HG03060 (cell line): ENCODE measurements around the gene ALK.

Source experiments
- ATAC-seq: cut with Tn5 transposase; IDR thresholded peaks from one replicate; pipeline ENCODE4 v1.9.1; 2021; ENCODE audit warnings: low read depth, moderate number of reproducible peaks; ENCODE audit not compliant: unreplicated experiment

The ALK gene

DNA sequence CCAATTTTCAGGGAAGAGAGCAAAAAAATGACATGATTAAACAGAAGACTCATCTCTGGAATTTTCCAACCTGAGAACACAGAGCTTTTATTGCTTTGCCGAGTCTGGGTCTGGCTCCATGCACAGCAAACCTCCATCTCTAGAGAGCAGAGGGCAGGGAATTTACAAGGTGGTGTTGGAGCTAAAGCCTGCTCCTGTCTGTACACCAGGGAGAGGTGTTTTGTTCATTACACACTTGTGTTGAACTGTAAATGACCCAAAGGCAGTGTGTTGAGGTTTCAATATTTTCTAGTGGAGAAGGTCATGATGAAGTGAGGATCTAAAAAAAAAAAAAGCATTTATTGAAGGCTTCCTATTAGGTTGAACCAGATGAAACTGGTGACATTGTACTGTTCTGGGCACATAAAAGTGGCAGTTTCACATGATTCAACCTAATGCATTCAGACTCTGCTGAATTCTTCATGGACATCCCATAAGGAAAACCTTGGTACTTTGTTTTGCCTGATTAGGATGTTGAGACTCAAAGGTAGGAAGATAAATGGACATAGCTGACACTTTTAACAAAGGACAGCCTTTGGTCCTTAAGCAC lies 567.9 kb downstream of the ALK start:
- ATAC-seq: no peak

DNA sequence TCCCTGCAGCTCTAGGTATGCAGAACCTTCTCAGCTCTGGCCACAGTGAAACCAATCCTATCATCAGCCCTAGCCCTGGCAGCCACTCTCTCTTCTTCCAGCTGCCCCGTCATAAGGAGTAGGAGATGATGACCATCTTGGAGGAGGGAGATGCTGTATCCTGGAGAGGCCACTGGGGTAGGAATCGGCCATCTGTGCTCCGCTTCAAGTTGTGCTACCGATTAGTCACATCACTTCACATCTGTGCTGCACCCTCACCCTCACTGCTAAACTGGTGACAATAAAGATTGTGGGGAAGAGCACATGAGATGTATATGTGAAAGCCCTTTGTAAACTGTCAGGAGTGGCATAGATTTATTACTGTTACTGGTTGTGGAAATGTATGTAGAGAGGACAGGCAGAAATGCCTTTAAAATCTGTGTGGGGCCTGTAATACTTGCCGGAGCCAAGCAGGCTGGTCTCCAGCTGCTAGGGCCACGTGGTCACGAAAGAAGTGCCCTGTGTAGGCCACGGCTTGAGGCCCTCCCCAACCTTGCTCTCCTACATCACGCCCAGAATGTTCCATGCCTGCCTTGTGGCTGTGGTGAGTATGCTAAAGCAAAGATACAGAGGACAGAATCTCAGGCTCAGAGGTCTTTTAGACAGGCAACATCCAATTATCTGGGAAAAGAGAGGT lies 569.3 kb downstream of the ALK start:
- no peak for ATAC-seq

DNA sequence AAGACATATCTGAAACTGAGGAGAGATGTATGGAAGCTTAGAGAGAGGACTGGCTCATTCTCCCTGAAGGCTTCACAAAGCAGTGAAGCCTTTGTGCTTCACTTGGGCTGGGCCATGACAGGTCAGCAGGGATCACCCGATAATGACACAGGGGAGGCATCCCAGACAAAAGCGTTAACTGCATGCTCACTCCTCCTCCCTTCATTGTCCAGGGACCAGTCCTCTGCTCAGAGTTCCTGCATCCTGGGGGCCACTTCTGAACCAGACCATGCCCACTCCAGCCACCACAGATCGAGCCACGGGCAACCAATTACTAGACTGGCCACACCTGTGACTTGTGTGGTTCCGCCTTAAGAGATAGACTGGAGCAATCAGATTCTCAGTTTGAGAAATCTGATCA lies 570.1 kb downstream of the ALK start:
- ATAC-seq: no peak

DNA sequence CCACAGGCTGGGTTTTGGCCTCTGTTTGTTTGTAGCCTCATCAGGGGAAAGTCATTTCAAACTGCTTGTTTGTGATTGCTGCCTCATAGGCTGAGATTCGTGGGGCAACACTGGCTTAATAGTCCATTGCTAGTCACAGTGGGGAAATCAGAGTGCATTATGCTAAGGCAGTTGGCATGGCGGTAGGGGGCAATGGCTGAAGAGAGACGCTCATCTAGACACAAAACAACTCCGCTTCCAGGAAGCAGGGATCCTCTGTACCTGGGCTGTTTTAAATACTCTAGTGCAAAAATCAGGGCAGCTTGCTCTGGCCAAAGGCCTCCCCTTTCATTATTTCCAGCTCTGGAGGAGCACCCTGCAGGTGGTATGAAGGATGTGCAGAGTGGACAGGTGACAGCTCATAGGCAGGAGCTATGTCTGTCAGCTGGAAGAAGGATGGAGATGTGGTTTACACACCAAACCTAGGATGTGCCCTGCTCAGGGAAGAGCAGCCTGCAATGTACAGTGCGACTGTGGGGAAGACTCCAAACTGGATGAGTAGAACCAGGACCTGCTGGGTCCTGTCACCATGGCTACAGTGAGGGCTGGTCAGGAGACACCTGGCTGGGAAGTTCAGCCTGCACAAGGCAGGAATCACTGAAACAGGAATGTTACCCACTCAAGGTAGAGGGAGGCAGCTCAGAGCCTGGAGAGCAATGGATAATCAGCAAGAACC lies 571.9 kb downstream of the ALK start:
- no peak for ATAC-seq

DNA sequence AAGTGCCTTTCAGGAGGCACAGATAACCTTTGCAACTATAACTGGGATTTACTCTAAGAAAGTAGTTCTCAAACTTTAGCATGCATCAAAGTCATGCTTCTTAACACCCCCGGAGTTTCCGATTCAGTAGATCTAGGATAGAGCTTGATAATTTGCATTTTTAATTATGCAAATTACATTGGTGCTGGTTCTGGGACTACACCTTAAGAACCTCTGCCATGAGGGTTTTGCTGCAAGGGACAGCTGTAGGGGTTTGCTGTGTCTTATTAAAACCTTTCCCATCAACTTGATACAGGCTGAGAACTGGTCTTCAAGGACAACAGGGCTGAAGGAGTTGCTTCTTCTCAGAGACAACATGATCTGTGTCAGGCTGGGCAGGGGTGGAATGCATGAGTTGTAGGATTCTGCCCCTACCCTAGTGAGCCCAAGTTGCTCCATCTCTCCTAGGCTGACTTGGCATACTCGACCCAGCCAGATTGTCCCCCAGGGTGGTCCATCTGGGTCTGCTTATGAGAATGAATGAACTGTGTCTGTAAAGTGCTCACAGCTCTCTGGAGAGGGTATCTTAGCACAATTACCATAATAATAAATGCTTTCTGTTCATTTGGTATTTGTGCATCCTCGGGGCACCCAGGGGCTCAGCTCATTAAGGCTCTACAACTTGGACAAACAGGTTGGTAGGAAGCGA lies 573.5 kb downstream of the ALK start:
- no peak for ATAC-seq

DNA sequence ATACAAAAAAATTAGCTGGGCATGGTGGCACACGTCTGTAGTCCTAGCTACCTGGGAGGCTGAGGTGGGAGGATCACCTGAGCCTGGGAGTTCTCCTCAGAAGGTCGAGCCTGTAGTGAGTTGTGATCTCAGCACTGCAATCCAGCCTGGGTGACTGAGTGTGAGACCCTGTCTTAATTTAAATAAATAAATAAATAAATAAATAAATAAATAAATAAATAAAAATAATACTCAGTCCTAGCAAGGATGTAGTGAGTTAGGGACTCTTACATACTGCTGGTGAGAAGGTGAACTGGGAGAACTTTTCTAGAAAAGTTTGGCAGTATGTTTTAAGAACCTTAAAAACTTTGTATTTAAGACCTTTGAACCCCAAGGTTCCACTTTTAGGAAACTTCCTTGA lies 576.1 kb downstream of the ALK start:
- no peak for ATAC-seq

DNA sequence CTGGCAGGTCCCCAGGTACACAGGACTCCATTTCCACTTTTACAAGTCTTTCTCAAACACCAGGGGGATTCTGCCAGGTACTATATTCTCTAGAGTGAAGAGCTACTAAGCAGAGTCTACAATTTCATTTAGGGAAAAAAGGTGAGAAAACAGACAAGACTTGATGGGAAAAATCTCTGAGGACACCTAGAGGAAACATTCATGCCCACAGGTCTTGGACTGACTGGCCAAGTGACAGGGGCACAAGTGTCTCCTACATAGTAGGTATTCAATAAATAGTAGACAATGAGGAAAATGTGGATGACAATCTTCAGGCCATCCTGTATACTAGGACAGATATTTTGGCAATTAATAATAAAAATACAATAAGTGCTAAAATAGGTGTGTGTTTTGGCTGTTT lies 577.6 kb downstream of the ALK start:
- ATAC-seq: no peak

DNA sequence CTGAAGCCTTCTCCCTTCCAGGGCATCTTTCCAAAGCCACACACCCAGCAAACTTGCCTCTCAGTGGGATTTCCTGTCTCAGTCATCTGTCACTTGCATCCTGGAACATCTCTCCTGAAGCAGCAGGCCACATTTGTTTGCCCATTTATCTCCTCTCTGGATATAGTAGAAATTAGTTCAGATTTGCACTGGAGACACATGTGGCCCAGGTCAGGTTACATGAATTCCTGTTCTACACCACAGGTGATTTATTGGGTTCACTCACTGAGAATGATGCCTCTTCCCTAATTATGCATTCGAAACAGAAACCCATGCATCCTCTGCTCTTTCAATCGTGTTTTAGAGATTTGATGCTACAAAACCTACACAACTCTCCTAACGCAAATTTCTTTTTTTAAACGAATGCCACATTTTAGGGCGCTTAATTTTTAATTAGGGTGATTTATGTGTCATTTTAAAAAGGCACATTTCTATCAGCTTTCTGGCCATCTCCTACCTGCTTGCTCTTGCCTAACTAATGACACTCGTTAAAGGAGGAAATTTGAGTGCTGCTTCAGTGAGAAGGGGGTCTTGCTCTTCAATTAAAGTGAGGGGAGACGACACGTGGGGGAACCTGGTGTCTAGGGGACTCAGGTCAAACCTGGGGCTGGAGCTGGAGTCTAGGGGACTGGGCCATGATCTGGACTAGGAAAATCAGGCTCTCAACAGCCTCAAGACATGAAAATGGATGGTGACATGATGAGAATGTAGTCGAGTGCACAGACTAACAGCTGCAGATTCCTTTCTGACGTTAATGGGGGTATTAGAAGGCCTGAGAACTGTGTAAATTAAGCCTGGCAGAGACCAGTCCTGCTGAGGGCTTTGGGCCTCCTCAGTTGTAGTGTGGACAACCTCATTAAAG lies 584.8 kb downstream of the ALK start:
- ATAC-seq: no peak

DNA sequence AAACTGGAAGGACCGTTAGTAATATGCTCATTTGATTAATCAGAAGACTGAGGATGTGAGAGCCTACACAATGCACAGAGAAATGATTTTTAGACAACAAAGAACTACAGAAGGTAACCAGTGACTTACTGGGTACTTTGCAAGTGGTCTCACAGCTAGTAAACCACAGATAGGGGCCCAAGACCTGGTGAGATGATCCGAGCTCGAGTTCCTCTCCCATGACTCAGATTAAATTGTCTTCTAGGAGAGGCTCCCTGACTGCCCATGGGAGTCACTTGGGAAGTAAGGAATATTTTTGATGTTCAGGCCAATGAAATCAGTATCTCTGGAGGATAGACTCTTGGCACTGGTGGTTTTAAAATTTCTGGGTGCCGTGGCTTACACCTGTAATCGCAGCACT lies 586.0 kb downstream of the ALK start:
- no peak for ATAC-seq

DNA sequence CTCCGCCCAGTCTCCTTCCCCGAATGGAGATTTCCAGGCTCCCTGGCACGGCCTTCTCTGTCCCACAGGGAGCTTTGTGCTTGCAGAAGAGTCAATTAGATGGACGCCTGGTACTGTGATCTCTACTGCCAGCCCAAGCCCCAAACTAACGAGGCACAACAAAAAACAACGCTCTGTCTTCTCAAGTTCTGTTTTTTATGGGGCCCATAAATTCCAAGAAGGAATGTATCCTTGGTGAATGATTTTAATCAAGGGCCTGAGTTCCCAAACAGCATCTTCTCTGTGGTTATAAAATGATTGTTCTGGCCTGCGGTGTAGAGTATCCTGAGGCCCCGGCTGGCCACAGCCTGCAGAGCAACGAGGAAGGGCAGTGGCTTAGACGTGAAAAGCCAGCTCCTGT lies 586.7 kb downstream of the ALK start:
- ATAC-seq: no peak

DNA sequence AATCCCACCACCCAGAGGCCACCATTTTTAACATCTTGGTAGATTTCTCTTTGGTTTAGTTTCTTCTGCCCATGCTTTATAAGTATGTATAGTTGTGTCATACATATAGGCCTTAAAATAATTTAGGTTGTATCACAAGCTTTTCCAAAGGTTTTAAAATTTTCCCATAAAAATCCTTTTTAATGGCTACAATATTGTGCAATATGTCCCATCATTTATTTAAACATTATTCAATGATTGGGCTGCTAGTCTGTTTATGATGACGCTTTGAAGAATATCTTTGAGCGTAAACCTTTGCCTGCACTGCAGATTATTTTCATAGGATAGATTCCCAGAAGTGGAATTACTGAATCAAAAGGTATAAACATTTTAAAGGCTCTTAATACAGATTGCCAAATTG lies 588.8 kb downstream of the ALK start:
- ATAC-seq: no peak

DNA sequence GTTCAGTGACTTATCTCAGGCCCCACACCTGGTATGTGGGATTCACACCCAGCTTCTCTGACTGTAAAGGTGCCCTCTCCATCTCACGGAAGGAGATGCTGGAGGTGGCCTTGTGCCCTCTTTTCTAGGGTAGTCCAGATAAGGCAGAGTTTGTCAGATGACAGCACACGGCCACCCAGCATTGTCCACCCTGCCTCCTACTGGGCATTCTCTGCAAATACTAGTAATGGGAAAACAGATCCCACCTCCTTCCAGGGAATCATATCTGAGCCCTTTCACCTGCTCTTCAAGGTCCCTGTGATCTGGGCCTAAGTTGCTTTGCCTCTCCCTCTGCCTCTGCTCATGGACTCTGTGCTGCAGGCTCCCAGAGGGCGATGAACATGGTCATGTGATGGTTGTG lies 591.5 kb downstream of the ALK start:
- ATAC-seq: no peak

DNA sequence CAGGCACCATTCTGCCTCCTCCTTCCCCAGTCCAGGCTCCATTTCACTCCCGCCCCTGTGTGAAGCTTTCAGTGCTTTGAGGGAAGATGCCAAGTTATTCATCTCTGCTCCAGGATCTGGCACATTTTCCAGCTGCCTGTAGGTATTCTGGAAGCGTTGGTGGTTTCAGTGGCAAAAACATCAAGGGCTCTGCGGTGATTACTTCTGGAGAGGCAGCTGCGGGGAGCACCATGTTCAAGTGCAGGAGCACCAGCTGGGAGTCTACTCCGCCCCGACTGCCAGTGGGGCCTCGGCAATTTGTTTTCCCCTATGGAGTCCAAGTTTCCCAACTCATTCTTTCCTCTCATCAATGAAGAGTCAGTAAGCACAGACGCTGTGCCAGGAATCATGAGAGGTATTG lies 594.5 kb downstream of the ALK start:
- ATAC-seq: no peak

DNA sequence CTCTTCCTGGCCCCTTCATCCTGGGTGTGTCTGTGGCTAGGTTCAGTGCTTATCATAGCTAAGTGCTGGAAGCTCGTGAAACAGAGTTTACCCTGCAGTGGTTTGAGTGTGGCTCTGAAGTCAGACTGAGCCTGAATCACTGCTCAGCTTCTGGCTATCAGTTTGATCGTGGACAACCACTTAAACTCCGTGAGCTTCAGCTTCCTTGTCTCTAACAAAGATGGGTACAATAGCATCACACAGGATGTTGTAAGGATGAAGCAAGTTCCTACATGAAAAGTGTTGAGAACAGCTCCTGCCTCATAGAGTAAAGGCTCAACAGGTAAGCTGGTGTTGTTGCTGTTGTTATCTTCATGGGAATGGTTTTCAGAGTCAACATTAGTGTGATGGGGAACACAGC lies 595.8 kb downstream of the ALK start:
- no peak for ATAC-seq

DNA sequence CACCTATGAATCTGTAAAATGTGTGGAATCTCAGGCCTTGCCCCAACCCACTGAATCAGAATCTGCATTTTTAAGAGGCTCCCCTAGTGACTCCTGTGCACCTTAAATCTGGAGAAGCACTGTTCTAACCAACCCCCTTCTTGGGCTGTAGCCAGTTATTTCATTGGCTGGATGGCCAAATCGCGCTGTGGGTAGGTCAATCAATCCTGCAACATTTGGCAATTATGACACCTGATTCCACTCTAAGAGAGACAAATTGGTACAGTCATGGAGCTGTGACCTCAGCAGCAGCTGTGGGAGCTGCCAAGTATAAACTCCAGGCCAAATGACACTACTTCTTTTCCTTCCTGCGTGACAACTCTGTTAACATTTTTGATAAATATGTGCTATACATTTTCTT lies 597.4 kb downstream of the ALK start:
- no peak for ATAC-seq

DNA sequence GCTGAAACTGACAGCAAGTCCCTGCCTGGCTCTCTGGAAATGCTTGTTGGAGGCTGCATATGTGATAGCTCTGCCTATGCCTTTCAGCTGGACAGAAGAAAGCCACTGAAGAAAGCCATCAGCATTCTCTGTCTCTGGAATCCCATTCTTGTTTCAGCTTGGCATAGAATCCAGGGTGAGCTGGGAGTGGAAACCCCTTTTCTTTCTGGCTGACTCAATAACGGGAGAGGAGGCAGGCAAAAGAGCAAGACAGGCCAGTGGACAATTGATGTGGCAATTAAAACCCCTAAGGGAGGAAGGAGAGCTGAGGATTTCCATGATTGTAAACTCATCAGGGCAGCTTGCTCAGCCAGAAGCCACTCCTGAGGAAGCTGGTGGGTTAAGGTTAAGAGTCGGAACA lies 598.1 kb downstream of the ALK start:
- no peak for ATAC-seq

DNA sequence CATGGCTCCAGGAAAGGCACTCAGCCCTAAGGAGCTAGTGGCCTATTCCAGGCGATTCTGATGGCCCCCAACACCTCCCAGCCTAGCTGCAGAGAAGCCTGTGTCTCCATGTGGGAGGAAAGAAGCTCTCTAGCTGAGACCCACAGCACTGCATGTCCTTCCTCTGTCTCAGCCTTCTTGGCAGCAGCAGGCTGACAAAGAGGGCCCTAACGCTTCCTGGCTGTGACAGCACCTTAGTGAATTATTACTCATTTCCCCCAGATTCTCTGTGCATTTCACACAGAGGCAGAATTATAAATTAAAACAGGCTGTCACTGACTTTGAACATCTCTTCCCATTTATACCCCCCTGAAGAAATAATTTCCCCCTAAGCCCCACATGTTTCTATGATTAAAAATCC lies 599.4 kb downstream of the ALK start:
- ATAC-seq: no peak

DNA sequence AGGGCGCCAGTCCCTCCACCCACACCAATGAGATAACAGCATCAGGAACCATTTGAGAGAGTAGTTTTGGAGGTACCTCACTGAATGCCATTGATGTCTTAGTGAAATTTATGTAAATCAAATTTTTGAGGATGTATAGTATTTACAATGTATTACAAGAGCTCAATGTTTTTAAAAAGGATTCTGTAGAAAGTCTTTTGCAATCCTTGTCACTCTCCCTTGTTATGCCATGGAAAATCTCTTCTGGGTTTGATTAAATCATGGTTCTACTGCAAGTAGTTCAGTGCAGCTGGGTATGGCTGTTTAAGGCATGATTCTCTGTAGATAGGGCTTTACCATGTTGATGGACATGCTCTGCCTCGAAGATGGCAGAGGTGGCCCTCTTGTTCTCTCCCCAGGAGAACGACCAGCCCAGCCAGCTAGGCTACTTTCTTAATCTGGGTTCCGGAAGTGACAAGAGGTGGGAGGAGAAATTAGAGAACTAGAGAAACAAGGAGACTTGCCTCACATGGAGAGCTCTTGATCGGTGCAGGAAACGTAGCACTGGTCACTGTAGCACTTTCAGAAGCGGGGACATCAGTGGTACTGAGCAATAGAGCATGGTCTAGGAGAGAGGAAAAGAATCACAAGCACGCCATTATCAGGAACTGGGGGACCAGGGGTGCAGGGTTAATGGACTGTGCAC lies 603.4 kb downstream of the ALK start:
- no peak for ATAC-seq

DNA sequence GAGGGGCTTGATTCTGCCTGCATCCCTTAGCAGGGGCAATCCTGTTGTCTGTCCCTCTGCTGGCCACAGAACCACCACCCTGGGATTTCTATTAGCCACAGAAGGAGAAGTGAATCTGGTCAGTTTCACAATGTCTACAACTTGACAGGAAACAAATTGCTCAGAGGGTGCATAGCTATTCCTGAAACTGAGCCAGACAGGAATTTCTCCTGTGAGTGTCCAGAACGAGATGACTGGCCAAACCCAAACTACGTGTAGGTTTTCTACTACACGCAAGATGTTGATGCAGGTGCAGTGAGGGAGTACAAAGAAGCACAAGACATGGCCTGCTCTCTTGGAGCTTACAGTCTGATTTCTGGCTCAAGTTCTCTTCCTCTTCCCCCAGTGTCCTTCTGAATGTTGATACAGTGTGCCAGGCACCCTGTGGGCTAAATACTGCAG lies 604.3 kb downstream of the ALK start:
- peak; percentile 40 for ATAC-seq
